Posterior vena cava (tissue), 2 donors: ENCODE data around the gene IL17RD. TPM values are rescaled to one million over a fixed set of nuclear protein-coding genes. Genes with fewer than 3 reads are reported as not detected.

Experiments
- DNase-seq: peaks from one replicate; pipeline ENCODE4 v3.0.0-alpha.2; 2020; ENCODE audit warnings: low spot score
- intact Hi-C, 2 donors: fragments of 100-400 bp; cut with DNase I; formaldehyde crosslinking; loops; one replicate each; pipeline versions ENCODE4 v1.14.1 to v1.14.2; 2022 to 2023
- total RNA-seq, 2 donors: library from RNA; stranded (reverse); fragmentation: NEBNext Ultra II Directional; extraction: Animal tissue kit (Norgen Biotek cat#: 25700); gene quantifications; one replicate each; pipeline ENCODE4 v1.2.1, GENCODE V29; 2021
- donor health status: DM: yes; HTN: yes; CAD: no.
- donor health status: DM: yes; HTN: yes; CAD: no.

Gene IL17RD
- total RNA-seq, 2 donors from 2014 or later: 17.9 to 22.9 TPM

DNA sequence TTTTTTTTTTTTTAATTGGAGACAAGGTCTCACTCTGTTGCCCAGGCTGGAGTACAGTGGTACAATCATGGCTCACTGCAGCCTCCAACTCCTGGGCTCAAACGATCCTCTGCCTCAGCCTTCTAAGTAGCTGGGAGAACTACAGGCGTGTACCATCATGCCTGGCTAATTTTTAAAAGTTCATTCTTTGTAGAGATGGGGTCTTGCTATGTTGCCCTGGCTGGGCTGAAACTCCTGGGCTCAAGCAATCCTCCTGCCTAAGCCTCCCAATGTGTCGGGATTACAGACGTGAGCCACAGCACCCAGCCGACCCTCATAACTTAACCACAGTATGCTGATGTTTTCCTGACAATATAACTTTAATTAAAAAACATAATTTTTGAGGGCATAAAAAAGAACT is 24.3 kb downstream of the IL17RD start:
- intact Hi-C loops: no loop called here

GRCh38 chr3:57135964-57136719 is 29.0 kb downstream of the IL17RD start:
- DNase-seq: no peak
- intact Hi-C loops: no loop called here

More for the DNA sequence above, 24.3 kb downstream of the IL17RD start:
- no peak for DNase-seq

- DNase-seq: no peak
- intact Hi-C loops: no loop called here
Measured at GRCh38 chr3:57133157-57133556, 32.0 kb downstream of the IL17RD start.

DNA sequence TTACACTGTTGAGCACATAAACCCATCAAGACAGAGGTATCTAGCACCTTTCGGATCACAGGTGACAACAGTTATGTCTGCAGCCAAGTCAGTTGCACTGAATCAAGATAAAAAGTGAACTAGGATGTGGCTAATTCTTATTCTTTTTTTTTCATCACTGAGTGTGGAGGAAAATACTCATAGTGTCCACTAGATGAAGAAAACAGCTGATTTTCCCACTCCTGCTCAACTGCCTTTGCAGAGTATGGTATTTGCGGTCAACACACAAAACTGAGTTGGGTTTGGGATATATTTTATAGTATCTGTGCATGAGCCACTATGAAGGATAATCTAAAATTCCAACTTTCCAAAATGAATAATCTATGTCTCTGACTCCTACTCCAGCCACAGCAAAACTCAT is 32.5 kb downstream of the IL17RD start:
- intact Hi-C loops: no loop called here
- DNase-seq: no peak

DNA sequence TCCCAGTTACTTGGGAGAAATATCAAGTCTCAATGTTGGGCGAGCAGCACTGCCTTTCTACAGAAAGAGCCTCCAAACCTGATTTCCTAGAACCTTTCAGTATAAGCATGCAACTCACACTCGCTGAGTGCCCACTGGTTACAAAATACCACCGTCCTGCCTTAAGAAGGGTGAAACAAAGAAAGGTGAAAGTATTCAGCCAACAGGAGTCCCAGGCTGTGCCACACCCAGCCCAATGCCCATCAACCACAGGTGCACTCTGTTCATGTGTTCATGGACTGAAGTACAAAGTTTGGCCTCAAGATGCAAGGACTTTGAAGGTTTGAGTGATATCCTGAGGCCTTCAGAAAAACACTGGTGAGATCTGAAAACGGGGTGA is 34.0 kb downstream of the IL17RD start:
- no peak for DNase-seq
- intact Hi-C loops: no loop called here

- intact Hi-C loops: no loop called here
- no peak for DNase-seq
Measured at GRCh38 chr3:57130571-57131209, 34.5 kb downstream of the IL17RD start.

GRCh38 chr3:57128826-57129667 is 36.1 kb downstream of the IL17RD start:
- DNase-seq: no peak
- intact Hi-C loops: no loop called here

DNA sequence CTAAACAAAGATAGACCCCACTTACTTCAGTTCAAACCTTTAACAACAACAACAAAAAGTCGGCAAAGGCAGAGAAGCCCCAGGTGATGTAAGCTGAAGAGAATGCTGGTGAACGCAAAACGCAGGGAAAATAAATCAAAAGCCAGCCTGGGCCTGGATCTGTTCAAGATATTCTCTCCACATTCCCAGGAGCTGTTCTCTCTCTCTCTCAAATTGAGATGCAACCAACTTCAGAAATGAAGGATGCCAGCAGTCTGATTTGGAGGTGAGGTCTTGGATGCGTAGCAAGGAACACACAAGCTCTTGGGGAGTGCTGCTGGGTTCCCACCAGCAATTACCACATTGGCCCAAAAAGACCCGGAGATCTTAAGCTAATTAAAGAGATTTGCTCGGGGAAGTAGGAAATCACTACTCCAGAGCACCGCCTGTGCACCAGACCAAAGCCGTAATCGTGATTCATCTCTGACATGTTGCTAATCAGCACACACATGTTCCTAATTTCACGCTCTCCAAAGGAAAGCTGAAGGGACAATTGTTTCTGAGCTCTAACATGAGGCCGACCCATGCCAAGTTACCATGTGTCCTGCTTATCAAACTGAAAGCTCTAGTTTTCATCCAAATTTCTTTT is 37.1 kb downstream of the IL17RD start:
- intact Hi-C loops: no loop called here
- no peak for DNase-seq

- DNase-seq: no peak
- intact Hi-C loops: no loop called here
Measured at GRCh38 chr3:57126244-57126643, 38.9 kb downstream of the IL17RD start.

- intact Hi-C loops: loop anchor here in 1 of 2 donors (5.0 kb wide), 1 partner anchor 877 kb away; no protein-coding TSS in a partner anchor
- no peak for DNase-seq
Measured at GRCh38 chr3:57120451-57121174, 44.5 kb downstream of the IL17RD start.

DNA sequence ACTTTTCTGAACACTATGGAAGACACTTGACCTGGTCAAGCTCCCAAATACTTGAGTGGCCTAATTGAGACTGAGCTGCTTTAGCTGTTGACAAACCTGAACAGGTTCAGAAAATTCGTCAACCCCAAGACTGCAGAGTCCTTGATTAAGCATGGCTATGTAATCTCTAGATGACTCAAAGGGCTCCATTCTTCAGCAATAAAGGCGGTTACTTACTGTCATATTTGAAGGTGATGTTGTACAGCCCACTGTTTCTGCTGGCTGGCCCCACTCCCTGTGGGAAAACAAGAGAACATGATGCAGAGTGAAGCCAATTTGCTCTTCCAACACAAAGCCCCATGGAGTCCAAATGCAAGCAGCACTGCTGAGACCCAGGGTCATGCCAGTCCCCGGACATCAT is 45.1 kb downstream of the IL17RD start:
- no peak for DNase-seq
- intact Hi-C loops: loop anchor here in 1 of 2 donors (5.0 kb wide), 1 partner anchor 877 kb away; no protein-coding TSS in a partner anchor

GRCh38 chr3:57118254-57118653 is 46.9 kb downstream of the IL17RD start:
- intact Hi-C loops: no loop called here

DNA sequence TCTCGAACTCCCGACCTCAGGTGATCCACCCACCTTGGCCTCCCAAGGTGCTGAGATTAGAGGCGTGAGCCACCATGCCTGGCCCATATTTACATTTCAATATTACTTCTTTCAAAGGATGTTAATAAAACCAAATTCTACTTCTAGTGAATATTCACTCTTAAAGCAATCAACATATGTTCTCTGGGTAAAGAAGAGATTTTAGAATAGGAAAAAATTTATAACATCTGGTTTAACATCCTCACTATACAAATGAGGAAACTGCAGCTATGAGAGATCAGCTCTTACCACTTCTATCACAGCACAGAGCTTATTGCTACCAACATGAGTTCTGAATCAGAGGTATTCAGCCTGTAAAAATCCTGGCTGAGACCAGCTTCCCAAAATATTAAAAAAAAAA is 48.7 kb downstream of the IL17RD start:
- DNase-seq: no peak
- intact Hi-C loops: no loop called here

More at GRCh38 chr3:57118254-57118653, 46.9 kb downstream of the IL17RD start:
- DNase-seq: no peak

DNA sequence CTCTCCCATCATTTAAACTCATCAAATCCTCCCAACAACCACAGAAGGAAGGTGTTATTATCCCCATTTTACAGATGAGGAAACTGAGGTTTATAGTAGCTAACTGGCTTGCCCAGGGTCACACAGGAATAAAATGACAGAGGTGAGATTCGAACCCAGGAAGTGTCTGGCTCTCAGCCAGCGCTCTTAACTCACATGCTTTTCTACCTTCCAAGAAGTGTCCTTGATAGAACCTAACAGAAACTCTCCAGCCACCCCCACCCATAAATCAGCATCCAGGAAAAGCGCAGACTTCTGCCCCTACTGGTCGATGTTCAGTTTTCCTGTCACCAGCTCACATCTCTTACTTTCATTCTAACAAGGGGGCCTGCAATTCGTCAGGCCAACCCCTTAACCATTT is 52.9 kb downstream of the IL17RD start:
- DNase-seq: no peak
- intact Hi-C loops: no loop called here

- no peak for DNase-seq
- intact Hi-C loops: no loop called here
Measured at GRCh38 chr3:57110798-57111197, 54.4 kb downstream of the IL17RD start.

GRCh38 chr3:57110214-57110613 is 54.9 kb downstream of the IL17RD start:
- DNase-seq: no peak
- intact Hi-C loops: no loop called here

DNA sequence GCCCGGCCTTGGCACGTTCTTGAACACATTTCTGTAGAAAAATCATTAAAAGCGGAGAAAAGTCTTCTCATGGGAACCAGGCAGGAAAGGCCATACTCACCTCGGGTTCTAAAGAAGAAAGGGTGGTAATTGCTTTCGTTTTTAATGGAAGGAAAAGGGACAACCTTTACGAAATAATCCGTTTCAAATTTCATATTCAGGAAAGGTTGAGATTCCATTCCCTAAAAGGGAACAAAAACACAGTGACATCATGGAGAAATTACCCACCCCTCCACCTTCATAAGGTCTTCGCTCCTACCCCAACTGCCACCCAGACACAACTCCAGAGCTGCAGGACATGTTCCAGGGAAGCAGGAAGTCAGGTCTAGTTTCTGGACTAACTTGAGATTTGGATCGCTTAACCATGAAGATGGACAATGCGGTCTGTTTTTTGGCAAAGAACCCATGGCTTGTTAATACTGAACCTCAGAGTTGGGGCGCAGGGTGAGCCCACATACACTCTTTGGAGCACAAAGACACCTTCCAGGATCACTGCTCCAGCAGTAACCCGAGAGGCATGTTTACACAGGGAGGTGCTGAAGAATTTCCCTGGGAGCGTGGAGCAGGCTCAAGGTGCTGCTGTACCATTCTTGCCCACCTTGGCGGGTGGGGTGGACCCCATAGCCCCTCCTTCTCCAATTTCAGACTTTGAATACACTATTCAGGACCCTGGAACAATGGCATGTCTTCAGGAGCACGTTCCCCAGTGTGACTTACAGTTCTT is 55.5 kb downstream of the IL17RD start:
- intact Hi-C loops: no loop called here
- DNase-seq: no peak

DNA sequence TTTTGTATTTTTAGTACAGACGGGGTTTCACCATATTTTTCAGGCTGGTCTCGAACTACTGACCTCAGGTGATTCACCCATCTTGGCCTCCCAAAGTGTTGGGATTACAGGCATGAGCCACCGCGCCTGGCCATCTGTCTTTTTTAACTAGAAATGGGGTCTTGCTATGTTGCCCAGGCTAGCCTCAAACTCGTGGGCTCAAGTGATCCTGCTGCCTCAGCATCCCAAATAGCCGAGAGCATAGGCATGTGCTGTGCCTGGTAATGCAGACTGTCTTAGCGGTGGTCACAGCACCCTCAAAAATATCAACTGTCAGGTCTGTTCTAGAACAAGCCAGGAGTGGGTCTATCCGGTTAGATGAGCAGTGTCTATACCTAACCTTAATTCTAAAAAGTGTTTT is 56.5 kb downstream of the IL17RD start:
- DNase-seq: no peak
- intact Hi-C loops: no loop called here
